ENCODE data around the gene DHRS7C.

The DHRS7C gene

GRCh38 chr17:9760266-9760665, 31.1 kb downstream of the DHRS7C start:
- DNase-seq: no peak

- no peak for DNase-seq
These were observed 36.3 kb downstream of the DHRS7C start for GRCh38 chr17:9755083-9755482.

DNA sequence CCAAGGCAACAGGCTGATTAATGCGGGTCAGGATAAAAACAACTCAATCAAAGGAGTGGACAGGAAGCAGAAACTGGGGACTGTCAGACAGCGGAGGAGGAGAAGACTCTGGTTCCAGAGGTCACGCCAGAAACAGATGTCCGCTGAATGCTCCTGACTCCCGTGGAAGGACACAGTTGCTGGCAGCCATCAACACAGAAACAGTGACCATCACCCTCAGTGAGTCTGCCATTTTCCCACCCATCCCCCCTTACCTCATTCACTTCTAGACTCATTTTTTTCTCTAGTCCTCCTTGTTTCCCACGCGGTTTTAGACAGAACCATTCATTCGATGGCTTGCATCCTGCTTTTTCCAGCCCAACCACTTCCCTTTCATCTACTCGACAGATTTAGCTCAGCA, 40.9 kb downstream of the DHRS7C start:
- DNase-seq: no peak

DNA sequence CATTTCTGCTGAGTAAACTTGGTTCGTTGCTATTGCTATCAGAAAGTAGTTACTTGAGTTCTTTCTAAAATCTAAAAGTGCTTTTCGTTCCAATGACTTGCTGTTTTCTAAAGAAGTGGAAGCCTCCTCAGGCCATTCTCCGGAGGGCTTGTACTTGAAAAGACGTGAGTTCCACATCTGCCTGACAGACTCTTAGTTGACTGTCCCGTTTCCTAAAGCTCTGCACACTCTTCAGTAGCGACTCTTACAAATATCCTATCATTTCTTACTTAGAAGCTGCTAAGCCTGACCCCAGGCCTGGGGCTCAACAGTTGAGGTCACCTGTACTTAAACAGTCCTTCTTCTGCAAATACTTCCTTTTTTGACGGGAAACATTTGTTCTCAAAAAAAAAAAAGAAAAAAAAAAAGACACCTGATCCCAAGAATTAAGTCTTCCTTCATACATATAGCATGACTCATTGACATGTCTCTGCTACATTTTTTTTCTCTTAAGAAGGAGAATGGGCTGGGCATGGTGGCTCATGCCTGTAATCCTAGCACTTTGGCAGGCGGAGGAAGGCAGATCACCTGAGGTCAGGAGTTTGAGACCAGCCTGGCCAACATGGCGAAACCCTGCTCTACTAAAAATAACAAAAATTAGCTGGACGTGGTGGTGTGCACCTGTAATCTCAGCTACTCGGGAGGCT, 61.5 kb downstream of the DHRS7C start:
- DNase-seq: no peak

DNA sequence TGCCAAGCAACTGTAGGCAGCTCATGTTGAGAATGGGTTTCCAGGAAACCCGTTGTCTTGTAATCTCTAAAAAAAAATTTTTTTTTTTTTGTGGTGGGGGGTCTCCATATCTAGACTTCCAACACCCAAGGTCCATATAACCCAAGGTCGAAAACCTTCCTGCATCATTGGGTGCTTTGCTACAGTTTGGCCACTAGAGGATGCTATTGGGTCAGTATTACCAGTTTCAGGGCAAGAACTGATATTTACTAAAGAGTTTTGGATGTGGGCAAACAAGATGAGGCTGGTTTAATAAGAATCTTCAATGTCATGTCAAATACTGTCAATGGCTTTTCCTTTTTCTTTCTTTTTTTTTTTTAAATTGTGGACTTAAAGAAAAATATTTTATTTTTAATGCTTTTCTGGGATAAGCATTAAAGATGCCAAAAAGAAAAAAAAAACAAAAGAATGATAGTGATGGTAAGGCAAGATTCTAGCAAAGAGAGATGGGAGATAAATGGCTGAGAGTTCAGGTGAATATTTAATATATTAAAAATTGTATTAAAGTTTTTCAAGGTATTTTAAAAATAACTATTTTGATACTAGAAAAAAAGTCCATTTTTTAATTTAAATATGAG, 62.2 kb downstream of the DHRS7C start:
- DNase-seq: peak; percentile 9

GRCh38 chr17:9728564-9728963, 62.8 kb downstream of the DHRS7C start:
- no peak for DNase-seq

GRCh38 chr17:9728005-9728404, 63.4 kb downstream of the DHRS7C start:
- DNase-seq: no peak

GRCh38 chr17:9726291-9726690, 65.1 kb downstream of the DHRS7C start:
- no peak for DNase-seq

DNA sequence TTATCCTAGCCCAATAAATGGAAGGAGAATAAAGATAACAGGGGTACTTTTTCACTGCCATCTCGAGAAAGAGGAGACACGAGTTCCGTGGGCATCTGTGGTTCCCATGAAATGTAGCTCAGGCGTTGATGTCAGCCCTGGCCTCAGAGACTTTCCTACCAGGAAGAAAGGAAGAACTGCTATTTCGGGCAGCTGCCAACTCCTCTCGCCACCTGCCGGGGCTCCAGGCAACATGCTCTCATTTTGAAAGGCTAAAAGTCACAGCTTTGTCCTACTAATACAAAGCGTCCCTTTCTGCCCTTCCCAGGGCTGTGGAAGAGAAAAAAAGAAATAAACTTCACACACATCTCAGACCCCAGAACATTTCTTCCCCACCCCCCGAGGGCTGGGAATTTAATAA, 65.8 kb downstream of the DHRS7C start:
- no peak for DNase-seq

Measured in activated CD4-positive, alpha-beta T cell treated with anti-CD3 and anti-CD28 coated beads for 48 hours (primary cell).